KOPT-K1 (cell line): ENCODE measurements around the gene CALCOCO2.
"Not testable (repeated sequence)": the region's sequence is repeated elsewhere in the genome, so short reads cannot be mapped to it uniquely, and the experiment has no call there.

Source experiments
- H3K27ac ChIP-seq: fragments of 200-600 bp; sonication (generic); 2 replicates; pipeline ENCODE4 v1.5.1; 2016; ENCODE audit warnings: antibody characterized with exemption, mild to moderate bottlenecking, low read depth, low read length; ENCODE audit not compliant: poor library complexity, severe bottlenecking
- H3K36me3 ChIP-seq: fragments of 200-600 bp; sonication (generic); 2 replicates; pipeline ENCODE4 v1.5.1; 2017; ENCODE audit warnings: antibody characterized with exemption, mild to moderate bottlenecking, low read length, moderate library complexity; ENCODE audit not compliant: insufficient read depth
- H3K9me3 ChIP-seq: fragments of 200-600 bp; sonication (generic); 2 replicates; pipeline ENCODE4 v1.5.1; 2017; ENCODE audit warnings: antibody characterized with exemption, low read length, mild to moderate bottlenecking; ENCODE audit not compliant: insufficient read depth, poor library complexity, severe bottlenecking

CALCOCO2 gene

GRCh38 chr17:48850792-48851323 lies 20.0 kb downstream of the CALCOCO2 start:
- H3K36me3 ChIP-seq, result peaks cover 89% of the 10 kb centered on the region
- H3K9me3 ChIP-seq, result no peaks in the 10 kb centered on the region
- peak overlapping the region; percentile 23 for H3K27ac ChIP-seq

DNA sequence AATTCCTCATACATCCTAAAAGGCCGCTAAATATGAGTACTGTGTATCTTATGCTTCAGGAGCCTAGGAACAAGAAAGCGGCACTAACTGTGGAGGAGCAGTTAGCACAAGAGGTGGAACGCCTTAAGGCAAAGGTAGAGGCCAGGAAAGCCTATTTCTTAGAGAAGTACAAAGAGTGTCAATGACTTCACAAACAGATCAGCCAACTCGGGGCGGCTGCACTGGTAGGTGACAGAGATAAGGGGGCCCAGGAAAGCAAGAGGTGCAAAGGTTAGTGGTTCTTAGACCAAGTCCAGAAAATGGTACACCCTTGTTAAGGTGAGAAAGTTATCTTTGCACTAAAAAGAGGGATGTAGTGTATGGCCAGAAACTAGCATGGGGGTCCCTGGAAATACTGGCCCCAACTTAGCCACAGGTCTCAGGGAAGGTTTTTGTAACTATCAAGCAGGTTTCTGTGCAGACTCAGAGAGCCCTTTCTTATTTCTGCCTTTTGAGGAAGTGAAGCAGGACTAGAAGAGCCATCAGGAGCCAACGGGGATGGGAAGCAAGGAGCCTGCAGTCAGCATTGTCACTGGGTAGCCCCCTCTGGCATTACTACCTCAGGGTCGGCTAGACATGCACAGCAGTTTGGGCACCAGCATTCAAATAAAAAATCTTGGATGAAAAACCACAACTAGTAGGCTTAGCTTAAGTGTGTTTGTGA lies 24.1 kb downstream of the CALCOCO2 start:
- peaks cover 80% of the 10 kb centered on the region for H3K36me3 ChIP-seq
- H3K27ac ChIP-seq, result peak overlapping the region; percentile 29
- no peaks in the 10 kb centered on the region for H3K9me3 ChIP-seq

DNA sequence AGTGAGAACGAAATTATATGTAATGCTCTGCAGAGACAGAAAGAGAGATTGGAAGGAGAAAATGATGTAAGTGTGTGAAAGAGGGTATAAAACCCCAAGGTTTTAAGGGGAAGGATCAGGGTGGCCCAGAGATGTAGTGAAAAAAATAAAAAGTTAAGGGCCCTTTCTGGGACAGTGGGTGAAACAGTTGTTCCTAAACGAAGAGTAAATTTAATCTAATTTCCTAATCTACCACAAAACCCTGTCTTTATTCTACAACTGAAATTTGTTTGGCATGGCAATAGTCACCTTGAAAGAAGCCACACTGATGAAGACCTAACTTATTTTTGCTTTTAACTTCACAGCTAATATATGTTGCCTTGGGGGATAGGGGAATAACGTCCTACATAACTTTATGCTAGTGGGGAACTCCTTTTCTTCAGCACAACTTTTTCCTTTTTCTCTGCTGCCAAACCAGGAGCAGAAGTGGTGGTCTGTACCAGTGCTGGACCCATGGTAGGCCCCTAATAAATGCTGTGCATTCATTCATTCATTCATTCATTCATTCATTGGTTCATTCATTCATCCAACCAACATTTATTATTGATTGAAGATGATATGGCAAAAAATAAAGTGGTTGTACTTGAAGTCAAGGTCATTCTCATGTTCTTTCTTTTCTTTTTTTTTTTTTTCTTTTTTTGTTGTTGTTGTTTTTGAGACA lies 25.4 kb downstream of the CALCOCO2 start:
- no peaks in the 10 kb centered on the region for H3K9me3 ChIP-seq
- peak overlapping the region; percentile 29 for H3K27ac ChIP-seq
- H3K36me3 ChIP-seq, result peaks cover 83% of the 10 kb centered on the region

- Histone ChIP-seq H3K9me3 (no peaks in the 10 kb centered on the region), H3K36me3 (peaks cover 82% of the 10 kb centered on the region), H3K27ac (no peak overlapping the region)
These were observed 29.2 kb downstream of the CALCOCO2 start for GRCh38 chr17:48860034-48860433.

- Histone ChIP-seq H3K9me3 (no peaks in the 10 kb centered on the region), H3K36me3 (peaks cover 80% of the 10 kb centered on the region), H3K27ac (no peak overlapping the region)
These were observed 29.6 kb downstream of the CALCOCO2 start for GRCh38 chr17:48860456-48860855.

- H3K9me3 ChIP-seq, result no peaks in the 10 kb centered on the region
- H3K27ac ChIP-seq, result no peak overlapping the region
- H3K36me3 ChIP-seq, result peaks cover 14% of the 10 kb centered on the region
These were observed 38.2 kb downstream of the CALCOCO2 start for GRCh38 chr17:48868916-48869500.

GRCh38 chr17:48869821-48870318 lies 39.0 kb downstream of the CALCOCO2 start:
- H3K9me3 ChIP-seq, result no peaks in the 10 kb centered on the region
- peaks cover 6% of the 10 kb centered on the region for H3K36me3 ChIP-seq
- no peak overlapping the region for H3K27ac ChIP-seq

DNA sequence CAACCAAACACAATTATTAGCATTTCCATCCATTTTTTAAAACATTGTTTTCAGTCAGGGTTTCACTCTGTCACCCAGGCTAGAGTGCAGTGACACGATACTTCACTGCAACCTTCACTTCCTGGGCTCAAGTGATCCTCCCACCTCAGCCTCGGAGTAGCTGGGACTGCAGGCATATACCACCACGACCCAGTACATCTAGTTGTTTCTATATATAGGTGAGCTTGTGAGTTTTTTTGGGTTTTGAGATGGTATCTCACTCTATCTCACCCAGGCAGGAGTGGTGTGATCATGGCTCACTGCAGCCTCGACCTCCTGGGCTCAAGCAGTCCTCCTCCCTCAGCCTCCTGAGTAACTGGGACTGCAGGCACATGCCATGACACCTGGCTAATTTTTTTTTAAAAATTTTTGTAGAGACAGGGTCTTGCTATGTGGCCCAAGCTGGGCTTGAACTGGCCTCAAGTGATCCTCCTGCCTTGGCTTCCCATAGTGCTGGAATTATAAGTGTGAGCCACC lies 40.3 kb downstream of the CALCOCO2 start:
- no peaks in the 10 kb centered on the region for H3K36me3 ChIP-seq
- no peak overlapping the region for H3K27ac ChIP-seq
- no peaks in the 10 kb centered on the region for H3K9me3 ChIP-seq

DNA sequence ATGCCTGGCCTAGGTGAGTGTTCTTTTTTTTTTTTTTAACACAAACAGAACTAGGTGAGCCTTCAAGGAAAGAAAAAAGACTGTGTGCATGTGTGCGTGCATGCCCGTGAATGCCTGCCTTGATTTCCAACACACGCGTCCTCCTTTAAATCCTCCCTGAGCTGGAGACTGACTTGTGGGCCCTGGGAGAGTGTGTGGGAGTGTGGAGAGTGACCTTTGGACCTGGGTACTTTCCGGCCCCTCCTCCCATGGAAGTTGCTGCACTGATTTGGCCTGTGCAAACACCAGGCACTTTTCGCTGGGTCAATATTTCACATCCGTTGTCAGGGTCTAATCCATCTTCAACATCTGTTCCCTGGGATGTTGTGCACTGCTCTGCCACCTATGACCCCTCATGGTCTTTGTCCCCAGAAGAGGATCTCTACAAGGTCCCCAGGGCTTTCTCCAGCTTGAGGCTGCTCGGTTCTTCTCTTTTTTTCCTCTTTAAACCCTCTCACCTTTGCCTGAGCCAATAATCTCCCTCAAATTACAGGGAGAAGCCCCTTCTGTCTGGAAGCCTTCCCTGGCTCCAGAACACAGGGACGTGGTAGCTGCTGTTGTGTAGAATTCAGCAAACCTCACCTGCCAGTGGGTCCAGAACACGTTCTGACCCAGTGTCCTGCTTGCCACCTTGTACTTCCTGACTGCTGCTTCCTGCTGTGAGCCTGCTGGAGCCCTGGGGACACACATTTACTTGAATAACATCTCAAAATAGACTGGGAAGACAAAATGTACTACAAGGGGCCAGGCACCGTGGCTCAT lies 40.9 kb downstream of the CALCOCO2 start:
- Histone ChIP-seq H3K27ac (no peak overlapping the region), H3K36me3 (no peaks in the 10 kb centered on the region)

DNA sequence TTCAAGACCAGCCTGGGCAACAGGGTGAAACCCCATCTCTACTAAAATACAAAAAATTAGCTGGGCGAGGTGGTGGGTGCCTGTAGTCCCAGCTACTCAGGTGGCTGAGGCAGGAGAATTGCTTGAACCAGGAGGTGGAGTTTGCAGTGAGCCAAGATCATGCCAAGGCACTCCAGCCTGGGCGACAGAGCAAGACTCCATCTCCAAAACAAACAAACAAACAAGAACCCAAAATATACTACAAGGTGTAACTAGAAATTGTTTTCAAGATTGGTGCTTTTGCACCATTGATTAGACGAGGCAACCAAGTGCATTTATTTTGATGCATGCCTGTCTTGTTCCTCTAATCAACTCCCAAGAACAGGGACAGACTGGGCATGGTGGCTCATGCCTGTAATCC lies 41.6 kb downstream of the CALCOCO2 start:
- not testable (repeated sequence) for H3K36me3 ChIP-seq, H3K27ac ChIP-seq, H3K9me3 ChIP-seq

More for the DNA sequence above, 40.9 kb downstream of the CALCOCO2 start:
- H3K9me3 ChIP-seq, result no peaks in the 10 kb centered on the region

- no peaks in the 10 kb centered on the region for H3K36me3 ChIP-seq
- no peak overlapping the region for H3K27ac ChIP-seq
- no peaks in the 10 kb centered on the region for H3K9me3 ChIP-seq
These were observed 42.4 kb downstream of the CALCOCO2 start for GRCh38 chr17:48873209-48873608.

DNA sequence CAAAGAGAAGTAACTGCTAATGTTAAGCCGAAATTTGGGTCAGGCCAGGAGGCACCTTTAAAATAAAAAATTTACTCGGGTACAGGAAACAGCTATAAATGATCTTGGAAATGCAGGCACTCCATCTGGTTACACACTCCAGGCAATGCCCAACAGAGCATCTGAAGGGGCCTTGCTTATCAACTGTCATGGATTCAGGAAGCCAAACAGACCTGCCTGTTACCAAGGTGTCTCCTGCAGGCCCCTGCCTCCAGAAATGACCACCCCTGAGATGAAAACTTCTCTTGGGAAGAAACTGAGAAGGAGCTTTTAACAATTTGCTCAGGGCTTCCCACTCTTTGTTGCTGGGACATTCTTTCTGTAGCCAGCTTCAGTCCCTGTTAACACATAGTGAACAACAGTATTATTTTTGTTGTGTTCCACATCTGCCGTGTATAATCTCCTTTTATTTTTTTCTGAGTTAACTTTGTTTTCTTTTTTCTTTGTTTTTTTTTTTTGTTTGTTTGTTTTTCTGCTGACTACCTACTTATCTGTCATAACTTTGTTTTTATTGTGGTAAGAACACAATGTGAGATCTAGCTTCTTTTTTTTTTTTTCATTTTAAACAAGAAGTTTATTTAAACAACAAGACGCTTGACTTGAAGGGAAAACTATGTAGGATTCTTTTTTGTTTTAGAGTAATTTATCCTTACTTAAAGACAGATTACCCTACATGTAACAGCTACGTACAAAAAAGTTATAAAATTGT lies 43.0 kb downstream of the CALCOCO2 start:
- Histone ChIP-seq H3K27ac (no peak overlapping the region), H3K36me3 (no peaks in the 10 kb centered on the region), H3K9me3 (no peaks in the 10 kb centered on the region)

GRCh38 chr17:48878920-48879898 lies 48.4 kb downstream of the CALCOCO2 start:
- H3K27ac ChIP-seq, result no peak overlapping the region
- no peaks in the 10 kb centered on the region for H3K9me3 ChIP-seq
- H3K36me3 ChIP-seq, result no peaks in the 10 kb centered on the region
